Anterior cingulate cortex (tissue), 58 donors: ENCODE measurements around the gene POC1B.

ENCODE experiments used
- DNase-seq, 58 donors: peaks; one replicate each; lab custom pipeline; 2025; lab: John Stamatoyannopoulos, UW

POC1B gene

DNA sequence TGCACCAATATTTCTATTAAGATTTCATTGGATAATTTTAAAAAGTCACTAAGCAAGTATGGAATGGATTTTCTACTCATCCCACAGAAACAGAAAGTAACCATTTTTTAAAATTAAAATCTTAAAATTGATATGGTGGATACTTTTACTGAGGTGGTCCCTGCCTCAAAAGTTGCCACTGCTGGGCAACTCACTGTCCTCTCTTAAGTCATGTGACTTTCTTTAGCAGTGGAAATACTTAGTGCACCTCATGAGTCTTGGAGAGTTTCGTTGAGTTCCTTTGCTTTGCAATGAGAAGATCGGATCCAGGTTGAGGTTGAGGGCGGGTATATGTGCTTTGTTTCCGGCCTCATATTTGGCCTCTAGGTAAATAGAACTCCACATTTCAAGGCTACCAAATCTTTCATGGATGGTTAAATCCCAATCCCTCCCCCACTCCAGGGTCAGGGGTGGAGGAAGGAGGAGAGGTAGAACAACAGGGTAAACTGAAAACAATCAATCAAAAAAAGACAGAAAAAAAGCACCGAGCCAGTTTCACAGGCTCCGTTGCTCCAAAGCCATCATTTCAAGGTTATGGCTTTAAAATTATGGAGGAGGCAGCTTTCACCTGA, 134.0 kb downstream of the POC1B start:
- no peak for DNase-seq

DNA sequence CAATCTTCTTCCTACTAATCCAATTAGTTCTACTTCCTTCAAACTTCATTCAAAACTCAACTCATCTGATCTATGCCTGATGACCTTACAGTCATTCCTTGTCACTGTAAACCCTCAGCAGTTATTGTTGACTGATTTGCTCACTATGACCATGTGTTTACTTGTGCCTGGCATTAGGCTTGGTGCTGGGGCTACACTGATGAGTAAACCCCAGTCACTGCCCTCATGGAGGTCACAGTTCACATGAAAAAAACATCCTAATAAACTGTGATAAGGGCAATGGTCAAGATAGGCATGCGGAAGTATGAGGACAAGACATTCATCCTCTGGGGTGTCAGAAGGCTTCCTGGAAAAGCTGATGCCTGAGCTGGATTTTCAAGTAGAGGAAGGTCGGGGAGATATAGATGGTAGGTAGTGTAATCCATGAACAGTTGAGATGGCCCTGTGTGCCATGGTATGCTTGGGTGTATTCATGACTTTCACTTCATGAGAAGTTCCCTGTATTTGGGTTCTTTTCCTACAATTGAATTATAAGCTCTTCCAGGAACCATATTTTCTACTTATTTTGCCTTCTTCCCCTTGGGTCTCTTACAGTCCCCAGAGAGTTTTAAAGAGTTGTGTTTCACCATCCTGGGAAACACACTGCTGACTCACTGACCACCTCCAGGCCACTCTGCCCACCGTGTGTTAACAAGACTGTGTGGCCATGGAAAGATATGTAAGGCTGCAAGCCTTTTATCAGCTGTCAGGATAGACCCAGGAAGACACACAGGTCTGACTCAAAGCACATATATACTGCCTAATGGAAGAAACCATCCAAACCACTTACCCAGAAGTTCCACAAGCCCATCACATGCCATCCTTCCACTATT, 134.8 kb downstream of the POC1B start:
- DNase-seq: no peak

DNA sequence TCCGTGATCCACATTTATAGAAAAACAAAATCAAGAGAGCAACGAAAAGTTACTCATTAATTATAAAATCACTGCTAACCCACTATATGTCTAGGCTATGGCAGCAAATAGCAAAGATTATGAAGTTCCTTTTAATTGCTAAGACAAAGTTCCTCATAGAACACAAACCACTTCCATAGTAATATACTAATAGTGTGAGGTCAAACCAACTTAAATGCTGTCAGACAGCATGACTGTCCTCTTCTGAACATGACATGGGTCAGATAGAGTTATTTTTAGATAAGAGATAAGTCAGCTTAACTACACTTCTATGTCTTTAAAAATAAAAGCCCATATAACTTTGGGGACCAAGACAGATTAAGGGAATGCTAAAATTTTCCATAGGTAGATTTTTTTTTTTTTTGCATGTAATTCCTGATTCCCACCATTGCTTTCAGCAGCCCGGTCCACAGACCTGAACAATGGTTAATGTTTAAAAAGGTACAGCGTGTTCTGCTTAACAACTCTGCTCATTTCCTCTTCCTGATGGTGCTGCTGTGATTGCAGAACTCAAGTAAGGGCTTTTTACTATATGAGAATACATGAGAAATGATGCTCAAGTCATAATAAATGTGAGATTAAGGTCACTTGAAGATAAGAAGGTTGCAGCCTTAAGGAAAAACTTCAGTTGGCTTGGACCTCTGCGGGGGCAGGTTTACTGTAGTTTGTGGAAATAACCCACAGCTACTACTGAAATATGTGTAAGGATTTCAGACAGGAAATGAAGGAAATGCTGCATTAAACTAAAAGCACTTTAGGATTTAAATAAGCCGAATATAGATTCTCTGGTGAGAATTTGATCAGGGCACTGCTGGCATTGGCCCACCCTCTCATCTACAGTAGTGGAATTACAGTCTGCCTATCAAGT, 135.8 kb downstream of the POC1B start:
- no peak for DNase-seq

DNA sequence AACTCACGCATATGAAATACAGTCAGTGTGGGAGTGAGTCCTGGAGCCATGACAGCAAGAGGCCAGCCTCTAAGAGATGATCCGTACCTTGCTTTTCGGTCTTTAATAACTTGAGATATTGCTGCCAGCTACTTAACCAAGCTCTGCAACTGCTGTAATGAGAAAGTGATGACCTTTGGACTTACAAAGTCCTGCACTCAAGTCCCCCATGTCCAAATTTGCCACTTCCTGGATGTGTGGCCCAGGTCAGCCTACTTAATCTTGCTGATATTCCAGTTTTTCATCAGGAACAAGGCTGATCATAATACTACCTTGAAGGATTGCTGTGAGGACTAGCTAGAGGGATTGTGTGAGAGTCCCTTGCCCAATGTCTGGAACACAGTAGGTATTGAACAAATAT, 139.7 kb downstream of the POC1B start:
- no peak for DNase-seq

DNA sequence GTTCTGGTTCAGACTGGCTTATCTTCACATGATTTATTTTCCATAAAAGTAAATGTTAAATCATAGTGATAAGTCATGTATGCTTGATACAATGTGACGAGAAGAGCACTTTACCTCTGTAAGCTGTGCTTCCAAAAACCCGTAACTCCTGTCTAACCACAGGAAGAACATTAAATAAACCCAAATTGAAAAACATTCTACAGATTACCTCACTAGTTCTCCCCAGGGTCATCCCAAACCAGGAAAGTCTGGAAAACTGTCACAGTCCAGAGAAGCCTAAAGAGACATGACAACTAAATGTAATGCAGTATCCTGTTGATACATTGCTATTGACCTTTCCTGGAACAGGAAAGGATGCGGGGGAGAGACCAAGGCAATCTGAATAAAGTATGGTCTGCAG, 141.0 kb downstream of the POC1B start:
- DNase-seq: no peak

DNA sequence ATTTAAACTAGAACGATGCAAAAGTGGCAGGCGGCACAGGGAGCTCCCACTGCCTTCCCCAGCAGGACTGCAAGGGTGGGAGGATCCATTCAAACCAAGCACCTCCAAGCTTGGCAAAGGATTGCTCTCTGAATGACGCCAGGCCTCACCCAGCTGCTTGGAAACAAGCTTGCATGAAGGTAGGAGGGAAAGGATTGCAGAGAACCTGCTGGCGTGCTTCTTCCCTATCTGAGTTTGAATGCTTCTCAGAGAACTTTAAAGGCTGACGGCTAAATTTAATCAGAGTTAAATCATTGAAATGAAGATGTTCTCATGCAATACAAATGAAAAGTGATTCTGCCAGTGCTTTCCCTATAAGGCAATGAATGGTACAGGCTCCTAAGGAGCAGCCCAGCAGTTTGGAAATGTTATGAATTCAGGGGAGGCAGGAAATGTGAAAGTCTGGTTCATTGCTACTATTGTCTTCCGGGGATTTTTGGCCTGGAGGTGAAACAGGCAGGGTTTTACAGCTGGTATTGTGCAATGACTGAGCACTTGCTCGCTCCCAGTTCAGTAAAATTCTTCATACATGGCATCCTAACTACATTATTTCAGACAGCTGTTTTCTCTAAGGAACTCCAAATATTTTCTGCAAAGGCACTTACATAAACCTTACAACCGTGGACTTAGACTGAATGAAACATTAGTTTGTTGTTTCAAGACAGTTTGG, 141.6 kb downstream of the POC1B start:
- peak in 53 of 58 donors; percentile 6 to 87 (median 52) for DNase-seq

DNA sequence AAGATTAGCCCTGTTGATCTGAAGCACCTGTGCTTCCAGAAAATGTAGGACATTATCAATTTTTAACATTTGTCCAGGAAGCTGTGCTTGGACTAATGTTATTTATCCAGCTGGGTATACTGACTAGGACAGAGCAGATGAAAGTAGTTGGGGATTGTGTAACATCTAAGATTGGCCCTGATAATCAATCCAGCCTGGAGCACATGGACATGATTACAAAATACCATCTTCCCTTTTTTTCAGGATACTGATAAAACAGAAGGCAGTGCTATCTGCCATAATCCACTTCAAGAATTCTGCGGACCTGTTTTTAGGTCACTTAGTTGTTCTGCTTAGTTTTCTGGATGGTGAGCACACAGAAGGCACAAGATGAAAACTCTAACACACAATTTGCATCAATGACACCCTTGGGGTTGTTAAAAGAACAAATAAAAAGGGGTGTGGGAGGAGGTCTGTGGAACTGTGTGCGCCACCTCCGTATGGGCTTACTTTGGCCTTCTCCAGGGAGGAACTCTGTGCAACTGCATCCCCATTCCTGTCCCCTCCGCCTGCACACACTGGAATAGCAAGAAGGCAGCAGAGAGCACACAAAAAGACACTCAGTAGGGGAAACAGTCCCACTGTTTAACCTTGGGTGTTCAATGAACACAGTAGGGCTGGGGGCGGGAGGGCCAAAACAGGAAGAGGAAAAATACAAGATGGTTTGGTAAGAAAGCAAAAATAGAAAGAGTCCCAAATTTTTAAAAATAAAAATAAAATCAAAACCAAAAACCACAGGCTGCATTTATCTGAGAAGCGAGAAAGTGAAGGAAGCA, 142.4 kb downstream of the POC1B start:
- peak in 8 of 58 donors; percentile 1 to 57 (median 24) for DNase-seq

DNA sequence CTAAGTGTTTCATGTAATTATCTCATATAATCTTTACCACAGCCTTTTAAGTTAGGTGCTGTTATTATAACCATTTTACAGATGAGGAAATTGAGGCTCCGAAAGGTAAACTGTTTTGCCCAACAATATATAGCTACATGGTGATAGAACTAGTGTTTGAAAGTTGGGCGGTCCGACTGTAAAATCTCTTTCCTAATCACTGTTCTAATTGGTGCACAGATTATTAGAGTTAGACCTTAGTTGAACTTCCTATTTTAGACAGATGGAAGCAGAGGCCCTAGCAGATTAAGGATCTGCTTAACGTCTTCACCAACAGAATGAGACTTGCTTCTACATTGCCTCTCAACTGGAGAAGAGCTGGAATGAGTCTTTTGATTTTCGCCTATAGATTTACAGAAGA, 143.5 kb downstream of the POC1B start:
- DNase-seq: no peak

DNA sequence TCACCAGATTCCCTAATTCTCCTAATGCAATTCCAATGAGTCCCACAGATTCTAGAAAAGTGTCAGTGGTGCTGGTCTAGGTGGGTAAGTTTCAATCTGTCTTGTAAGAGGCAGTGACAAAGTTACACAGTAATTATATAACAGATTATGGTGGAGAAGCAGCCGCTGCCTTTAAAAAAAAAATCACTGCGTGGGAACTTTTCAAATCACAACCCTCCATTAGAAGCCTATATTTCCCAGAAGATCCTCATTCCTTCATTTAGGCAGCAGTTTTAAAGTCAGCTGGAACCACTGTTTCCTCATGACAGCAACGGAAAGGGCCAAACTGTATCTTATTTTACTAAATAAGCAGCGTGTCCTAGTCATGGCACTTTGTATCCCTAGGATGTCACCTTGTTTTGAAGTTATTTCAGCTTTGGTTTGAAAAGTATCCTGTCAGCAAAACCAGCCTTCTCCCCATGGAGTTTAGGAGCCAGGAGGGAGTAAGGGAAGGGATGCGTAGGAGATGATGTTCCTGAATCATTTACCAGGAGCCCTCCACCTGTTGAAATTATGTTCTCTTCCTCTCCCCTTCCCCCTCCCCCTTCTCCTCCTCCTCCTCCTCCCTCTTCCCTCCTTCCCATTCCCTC, 145.9 kb downstream of the POC1B start:
- DNase-seq: no peak

DNA sequence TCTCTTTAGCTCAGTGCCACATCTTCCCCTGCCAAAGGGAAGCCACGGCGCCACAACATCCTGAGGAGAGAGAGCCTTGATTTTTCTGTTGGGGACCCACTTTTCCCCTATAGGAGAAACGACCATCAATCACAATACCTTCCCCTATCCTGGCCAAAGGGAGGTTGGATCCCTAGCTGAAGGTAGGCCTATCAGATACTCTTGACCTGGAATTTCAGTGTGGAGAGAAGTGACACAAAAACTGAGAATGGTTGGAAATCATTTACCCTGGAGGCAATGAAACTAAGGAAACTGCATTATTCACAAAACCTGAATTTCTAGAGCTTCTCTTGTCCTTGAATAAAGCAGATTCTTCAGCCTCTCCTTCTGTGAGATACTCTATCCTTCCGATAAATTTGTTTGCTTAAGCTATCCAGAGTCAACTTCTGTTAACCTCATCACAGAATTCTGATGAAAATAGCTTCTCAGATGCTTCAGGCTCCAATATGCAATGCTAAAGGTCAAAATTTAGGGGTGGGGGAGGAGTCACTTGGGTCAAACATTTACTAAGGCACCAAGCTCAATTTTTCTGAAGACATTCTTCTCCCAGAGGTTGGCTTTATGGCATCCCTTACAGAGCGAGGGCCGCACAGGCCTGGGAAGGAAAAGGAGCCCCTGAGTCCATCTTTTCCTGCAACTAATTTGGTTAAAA, 146.6 kb downstream of the POC1B start:
- peak in 1 of 58 donors; percentile 4 for DNase-seq

DNA sequence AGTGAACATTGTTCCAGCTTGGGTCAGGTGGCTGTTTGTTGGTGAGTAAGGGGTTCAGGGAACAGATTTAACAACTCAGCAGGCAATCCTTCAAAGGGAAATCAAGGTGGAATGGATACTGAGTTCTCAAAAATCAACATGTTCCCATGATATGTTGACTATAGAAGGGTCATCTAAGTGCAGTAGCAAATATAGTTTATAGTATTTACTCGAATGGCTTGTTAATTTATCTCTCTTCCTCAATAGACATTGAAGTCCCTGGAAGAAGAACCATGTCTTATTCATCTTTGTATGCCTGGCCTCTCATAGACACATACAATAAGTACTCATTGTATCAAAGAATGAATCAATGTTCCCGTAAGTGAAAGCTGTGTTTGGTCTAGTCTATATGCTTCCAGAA, 149.0 kb downstream of the POC1B start:
- no peak for DNase-seq

DNA sequence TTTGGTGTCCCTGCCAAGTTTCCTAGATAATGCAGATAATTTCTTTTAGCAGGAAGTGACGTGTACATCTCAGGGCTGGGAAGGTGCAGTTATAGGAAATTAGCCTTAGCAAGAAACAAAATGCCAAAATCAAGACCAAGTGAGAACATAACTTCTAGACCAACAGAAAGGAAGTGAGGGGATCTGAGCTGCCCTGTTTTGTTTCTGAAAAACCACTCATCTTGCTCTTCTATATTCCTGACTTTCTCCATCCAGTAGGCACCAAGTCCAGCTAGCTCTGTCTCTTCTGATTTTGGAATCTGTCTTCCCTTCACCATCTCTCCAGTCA, 149.7 kb downstream of the POC1B start:
- no peak for DNase-seq

DNA sequence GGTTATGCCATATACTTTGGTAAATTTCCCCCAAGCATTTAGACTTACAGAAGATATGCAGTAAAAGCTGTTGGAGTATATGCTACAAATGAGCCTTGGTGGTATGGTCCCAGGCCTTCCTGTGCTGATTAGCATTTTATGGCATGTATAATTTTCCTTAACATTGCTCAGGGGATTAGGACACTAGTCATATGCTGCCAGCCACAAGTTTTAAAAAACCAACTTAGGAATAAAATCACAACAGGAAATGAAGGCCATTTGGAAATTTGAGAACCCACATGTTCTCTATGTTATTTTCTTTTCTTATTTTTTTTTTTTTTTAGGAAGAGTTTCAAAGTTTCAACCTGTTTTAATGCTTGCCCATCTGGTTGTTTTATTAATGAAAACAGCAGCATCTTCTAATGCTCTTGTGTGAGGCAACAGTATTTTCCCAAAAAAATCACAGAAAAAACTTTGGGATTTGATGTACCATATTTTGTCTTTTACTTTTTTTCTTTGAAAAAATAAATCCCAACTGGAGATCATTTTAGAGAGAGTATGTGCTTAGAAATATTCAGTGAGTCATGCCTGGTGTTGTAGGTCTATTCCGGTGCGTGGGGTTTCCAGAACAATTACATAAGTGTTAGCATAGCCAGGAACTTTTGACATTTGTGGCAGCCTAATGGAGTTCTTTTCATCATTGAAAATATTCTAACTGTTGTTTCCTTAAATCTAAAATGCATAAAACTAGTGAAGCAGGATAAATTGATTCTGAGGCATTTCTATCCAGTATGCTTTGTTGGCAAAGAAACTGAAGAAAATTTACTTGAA, 151.9 kb downstream of the POC1B start:
- DNase-seq: peak in 3 of 58 donors; percentile 4 to 27 (median 11)

DNA sequence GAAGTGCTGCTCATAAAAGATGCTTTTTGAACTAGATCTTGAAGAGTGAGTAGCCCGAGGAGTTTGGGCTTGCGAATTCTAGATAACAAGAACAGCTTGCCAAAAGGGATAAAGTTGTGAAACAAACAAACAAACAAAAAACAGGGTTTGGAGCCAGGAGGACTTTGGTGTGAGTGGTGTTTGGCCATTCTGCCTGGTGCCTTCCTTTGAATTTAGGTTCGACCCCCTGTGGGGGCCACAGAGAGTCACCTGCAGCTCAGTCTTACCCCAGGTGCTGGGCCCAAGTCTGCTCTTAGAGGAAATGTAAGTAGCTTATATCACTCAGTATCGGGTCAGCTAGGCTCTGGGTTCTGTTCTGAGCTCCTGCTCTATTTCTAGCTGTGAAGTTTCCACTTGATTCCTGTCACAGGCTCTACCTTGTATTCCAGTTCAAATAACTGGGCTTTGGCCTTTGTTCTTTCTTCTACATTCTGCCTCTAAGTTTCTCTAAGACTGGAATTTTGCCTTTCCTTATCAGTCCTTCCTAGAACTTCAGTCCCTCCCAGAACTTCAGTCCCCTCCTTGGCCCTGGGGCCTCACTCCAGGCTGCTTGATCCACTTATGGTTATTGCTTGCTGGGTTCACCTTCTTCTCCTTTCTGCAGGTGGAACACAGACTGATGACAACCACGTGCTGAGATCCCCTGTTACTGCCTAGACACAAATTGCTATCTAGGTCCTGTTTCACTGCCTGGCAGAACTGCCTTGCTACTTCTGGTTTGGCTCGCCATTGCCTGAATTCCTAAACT, 153.1 kb downstream of the POC1B start:
- no peak for DNase-seq

DNA sequence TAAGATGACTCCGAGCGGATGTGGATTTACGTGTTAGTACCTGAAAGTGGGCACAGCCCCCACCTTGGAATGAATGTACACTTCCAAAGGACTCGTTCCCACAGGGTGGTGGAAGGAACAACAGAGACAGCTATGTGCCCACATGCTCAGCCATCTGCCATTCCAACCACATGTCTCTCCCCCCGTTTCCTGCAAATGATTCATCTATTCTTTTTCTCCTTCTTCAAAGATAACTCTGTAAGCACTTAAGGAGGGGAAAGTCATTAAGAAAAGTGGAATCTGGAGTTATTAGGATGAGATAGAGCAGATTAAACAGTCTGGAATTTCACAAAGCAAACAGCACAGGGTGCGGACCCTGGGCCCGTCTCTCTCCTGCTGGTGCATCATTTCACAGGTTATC, 155.0 kb downstream of the POC1B start:
- peak in 13 of 58 donors; percentile 8 to 38 (median 14) for DNase-seq

DNA sequence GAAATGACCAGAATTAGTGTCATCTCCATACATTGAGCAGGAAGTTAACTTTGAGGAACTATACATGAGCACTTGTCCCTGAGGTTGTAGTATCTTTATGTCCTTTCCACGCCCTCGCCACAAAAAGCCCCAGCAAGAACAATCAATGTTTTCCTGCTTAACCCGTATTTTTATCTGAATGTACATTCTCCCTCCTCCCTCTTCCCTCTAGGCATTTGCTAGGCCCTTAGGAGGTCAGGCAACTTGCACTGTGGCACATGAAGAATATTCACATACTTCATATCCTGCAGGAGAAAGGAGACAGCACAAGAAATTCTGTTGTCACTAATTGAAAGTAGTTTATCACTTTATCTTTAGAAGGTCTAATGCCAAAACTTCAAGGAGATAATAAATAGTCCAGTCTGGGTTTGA, 155.4 kb downstream of the POC1B start:
- no peak for DNase-seq
